Fibroblast of pulmonary artery (primary cell): Measurements from ENCODE around the gene CHSY1.
A peak's percentile ranks its signal among the peaks of the same experiment; 100 is the strongest.

Experiments
- DNase-seq: peaks from one replicate; pipeline ENCODE4 v3.0.0-alpha.2; 2010; ENCODE audit warnings: low read depth
- H3K4me3 ChIP-seq: replicated peaks from 2 replicates; pipeline ENCODE4 v1.5.1; 2011; ENCODE audit warnings: low read depth, mild to moderate bottlenecking, control low read depth, low read length, moderate library complexity
- CTCF ChIP-seq: IDR thresholded peaks from 2 replicates; pipeline ENCODE4 v1.5.1; 2011; ENCODE audit warnings: mild to moderate bottlenecking, control low read depth, low read length, inconsistent platforms; ENCODE audit errors: missing control alignments

CHSY1 gene

GRCh38 chr15:101203029-101203573 lies 48.7 kb downstream of the CHSY1 start:
- DNase-seq = no peak
- no peak for TF ChIP-seq CTCF
- H3K4me3 ChIP-seq = no peak overlapping the region

DNA sequence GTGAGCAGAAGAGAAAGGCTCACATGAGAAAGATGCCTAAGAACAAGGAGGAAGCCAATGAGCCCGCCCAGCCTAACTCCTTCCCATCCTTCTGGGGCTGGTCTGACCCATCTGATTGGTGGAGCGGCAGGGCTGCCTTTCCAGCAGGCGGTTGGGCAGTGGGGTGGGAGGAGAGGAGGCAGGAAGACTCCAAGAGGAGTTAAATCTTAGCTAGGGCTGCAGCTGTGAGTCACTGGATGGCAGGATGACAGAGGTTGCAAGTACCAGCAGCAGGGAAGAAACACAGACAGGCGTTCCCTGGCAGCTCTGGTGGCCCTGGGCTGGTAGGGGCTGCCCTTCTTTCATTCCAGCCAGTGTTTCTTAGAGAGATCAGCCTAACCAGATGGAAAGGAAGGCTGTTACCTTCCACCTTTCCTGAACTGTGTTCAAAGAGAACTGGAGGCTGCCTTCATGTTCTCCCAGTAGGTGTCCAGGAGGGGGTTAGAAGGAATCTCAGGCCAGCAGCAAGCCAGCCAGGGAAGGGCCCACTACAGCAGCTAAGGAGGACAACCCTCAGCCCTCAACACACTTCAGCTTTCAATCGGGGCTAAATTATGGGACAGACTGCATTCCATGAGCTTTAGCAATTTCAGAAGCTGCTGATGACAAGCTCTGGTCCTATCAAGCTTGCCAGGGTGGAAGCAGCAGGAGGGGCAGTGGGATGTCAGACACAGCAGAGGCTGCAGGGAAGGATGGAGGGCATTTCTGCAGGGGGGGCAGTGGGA lies 50.3 kb downstream of the CHSY1 start:
- peak; percentile 97 for DNase-seq
- no peak for TF ChIP-seq CTCF
- H3K4me3 ChIP-seq = no peak overlapping the region

DNA sequence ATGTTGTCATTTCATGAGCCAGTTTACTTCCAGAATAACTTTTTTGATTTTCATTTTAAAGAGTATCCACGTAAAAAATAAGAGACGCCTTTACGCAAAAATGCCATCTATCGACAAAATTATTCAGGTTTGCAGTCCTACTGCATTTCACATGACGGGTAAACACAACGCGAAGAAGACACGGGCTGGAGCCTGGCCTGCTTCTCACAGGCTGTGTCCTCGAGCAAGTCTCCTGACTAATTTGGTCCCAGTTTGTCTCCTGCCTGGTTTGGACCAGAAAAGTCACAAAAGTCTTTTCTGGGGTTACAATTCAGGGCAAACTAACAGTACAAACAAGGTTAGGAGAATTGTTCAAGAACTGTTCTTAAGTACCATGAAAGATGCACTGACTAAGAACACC lies 51.7 kb downstream of the CHSY1 start:
- DNase-seq = no peak
- no peak overlapping the region for H3K4me3 ChIP-seq
- no peak for TF ChIP-seq CTCF

DNA sequence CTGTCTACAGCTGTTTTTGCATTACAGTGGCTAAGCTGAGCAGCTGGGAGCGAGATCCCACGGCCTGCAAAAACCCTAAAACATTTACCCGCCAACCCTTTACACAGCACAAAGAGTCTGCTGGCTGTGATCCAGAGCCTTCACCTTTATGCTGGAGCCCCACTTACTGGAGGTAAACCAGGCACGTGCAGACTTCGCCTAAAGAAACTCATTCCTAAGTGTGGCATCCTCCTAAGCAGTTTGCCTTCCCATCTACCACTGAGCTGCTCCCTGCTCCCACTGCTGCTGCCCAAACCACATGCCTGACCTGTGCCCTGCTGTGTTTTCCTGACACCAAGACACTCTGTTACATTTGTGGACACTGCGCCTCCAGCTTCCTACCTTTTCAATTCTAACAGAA lies 53.0 kb downstream of the CHSY1 start:
- no peak for DNase-seq
- no peak overlapping the region for H3K4me3 ChIP-seq
- TF ChIP-seq CTCF = no peak

- TF ChIP-seq CTCF = no peak
- no peak overlapping the region for H3K4me3 ChIP-seq
- DNase-seq = no peak
These were observed 53.7 kb downstream of the CHSY1 start for GRCh38 chr15:101198031-101198575.

DNA sequence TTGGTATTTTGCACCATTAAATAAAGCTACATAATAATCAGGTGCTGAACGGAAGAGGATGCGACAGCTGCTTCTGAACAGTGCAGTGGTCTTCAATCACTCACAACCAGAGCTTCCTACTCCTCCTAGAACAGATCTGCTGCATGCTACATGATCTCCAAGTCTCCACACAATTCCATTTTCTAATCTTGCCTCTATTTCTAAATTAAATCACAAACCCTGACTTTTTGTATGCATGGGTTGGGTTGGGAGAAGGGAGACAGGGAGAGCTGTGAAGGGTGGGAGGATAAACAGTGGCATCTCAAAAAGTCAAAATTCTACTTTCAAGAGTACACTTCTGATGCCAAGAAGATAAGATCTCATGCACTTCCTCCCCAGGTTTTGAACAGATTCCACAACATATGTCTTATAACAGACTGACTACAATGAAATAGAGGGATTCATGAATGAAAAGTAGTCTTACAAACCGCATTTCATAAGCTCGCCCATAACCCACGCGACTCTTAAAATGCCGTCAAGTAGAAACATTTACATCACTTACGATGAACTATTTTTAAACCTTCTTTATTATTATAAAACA lies 57.2 kb downstream of the CHSY1 start:
- DNase-seq = no peak
- H3K4me3 ChIP-seq = no peak overlapping the region
- no peak for TF ChIP-seq CTCF
